Subcutaneous abdominal adipose tissue (tissue), 5 donors: ENCODE data around the gene PTPN6.

ENCODE experiments used
- H3K27ac ChIP-seq: one replicate; pipeline ENCODE4 v1.7.0; 2013; ENCODE audit warnings: low read depth, mild to moderate bottlenecking, inconsistent platforms, low read length, moderate library complexity
- H3K27me3 ChIP-seq, 5 donors: one replicate each; pipeline ENCODE4 v1.7.0; 2013; ENCODE audit warnings: low read length in 5 of 5, inconsistent platforms in 1 of 5; ENCODE audit not compliant: control insufficient read depth in 5 of 5, insufficient read depth in 4 of 5
- H3K36me3 ChIP-seq, 5 donors: one replicate each; pipeline ENCODE4 v1.7.0; 2013; ENCODE audit warnings: low read length in 5 of 5; ENCODE audit not compliant: control insufficient read depth in 5 of 5, insufficient read depth in 5 of 5
- H3K4me1 ChIP-seq, 5 donors: one replicate each; pipeline ENCODE4 v1.7.0; 2013; ENCODE audit warnings: low read length in 5 of 5, mild to moderate bottlenecking in 3 of 5, moderate library complexity in 1 of 5; ENCODE audit not compliant: control insufficient read depth in 5 of 5, insufficient read depth in 5 of 5
- H3K4me3 ChIP-seq, 5 donors: one replicate each; pipeline ENCODE4 v1.7.0; 2013; ENCODE audit warnings: low read length in 5 of 5, low read depth in 1 of 5
- H3K9ac ChIP-seq, 5 donors: one replicate each; pipeline ENCODE4 v1.7.0; 2013; ENCODE audit warnings: low read length in 5 of 5, mild to moderate bottlenecking in 4 of 5, moderate library complexity in 3 of 5
- H3K9me3 ChIP-seq, 5 donors: one replicate each; pipeline ENCODE4 v1.7.0; 2013; ENCODE audit warnings: low read length in 5 of 5; ENCODE audit not compliant: control insufficient read depth in 5 of 5
- donor health status: healthy.
- donor health status: healthy.
- donor health status: healthy.
- donor health status: healthy.
- donor health status: healthy.

PTPN6 gene

GRCh38 chr12:7004840-7005239 lies 53.7 kb downstream of the PTPN6 start:
- Histone ChIP-seq H3K36me3 (peaks cover 0 to 7% (median 2%) of the 10 kb centered on the region in 5 donors), H3K27ac (no peak overlapping the region)

GRCh38 chr12:7005311-7005710 lies 54.2 kb downstream of the PTPN6 start:
- H3K4me1 ChIP-seq: peaks cover 0 to 15% (median 11%) of the 10 kb centered on the region in 5 donors
- H3K9ac ChIP-seq: no peak overlapping the region
- H3K27ac ChIP-seq: no peak overlapping the region
- no peak overlapping the region for H3K4me3 ChIP-seq
- H3K9me3 ChIP-seq: no peaks in the 10 kb centered on the region
- peaks cover 0 to 8% (median 2%) of the 10 kb centered on the region in 5 donors for H3K36me3 ChIP-seq
- H3K27me3 ChIP-seq: no peaks in the 10 kb centered on the region

More at GRCh38 chr12:7004840-7005239, 53.7 kb downstream of the PTPN6 start:
- Histone ChIP-seq H3K9ac (no peak overlapping the region), H3K27me3 (no peaks in the 10 kb centered on the region), H3K4me1 (peaks cover 0 to 15% (median 11%) of the 10 kb centered on the region in 5 donors), H3K9me3 (no peaks in the 10 kb centered on the region), H3K4me3 (no peak overlapping the region)

- Histone ChIP-seq H3K9ac (no peak overlapping the region), H3K4me1 (peaks cover 0 to 13% (median 12%) of the 10 kb centered on the region in 5 donors), H3K36me3 (peaks cover 0 to 7% (median 2%) of the 10 kb centered on the region in 5 donors), H3K27me3 (no peaks in the 10 kb centered on the region), H3K9me3 (no peaks in the 10 kb centered on the region), H3K4me3 (no peak overlapping the region), H3K27ac (no peak overlapping the region)
Measured at GRCh38 chr12:7006639-7007038, 55.5 kb downstream of the PTPN6 start.

- Histone ChIP-seq H3K36me3 (peaks cover 0 to 13% (median 7%) of the 10 kb centered on the region in 5 donors), H3K27ac (no peak overlapping the region), H3K27me3 (no peaks in the 10 kb centered on the region), H3K9ac (no peak overlapping the region), H3K9me3 (no peaks in the 10 kb centered on the region), H3K4me1 (peaks cover 0 to 20% (median 12%) of the 10 kb centered on the region in 5 donors), H3K4me3 (no peak overlapping the region)
Measured at GRCh38 chr12:7008864-7009263, 57.7 kb downstream of the PTPN6 start.

- H3K36me3 ChIP-seq: peaks cover 0 to 18% (median 7%) of the 10 kb centered on the region in 5 donors
- no peaks in the 10 kb centered on the region for H3K9me3 ChIP-seq
- no peak overlapping the region for H3K4me3 ChIP-seq
- no peak overlapping the region for H3K27ac ChIP-seq
- no peaks in the 10 kb centered on the region for H3K27me3 ChIP-seq
- H3K4me1 ChIP-seq: peaks cover 0 to 19% (median 12%) of the 10 kb centered on the region in 5 donors
- no peak overlapping the region for H3K9ac ChIP-seq
Measured at GRCh38 chr12:7009512-7009911, 58.4 kb downstream of the PTPN6 start.
